Measurements from ENCODE around the gene GOLGA6D.
"Not testable (repeated sequence)": the region's sequence is repeated elsewhere in the genome, so short reads cannot be mapped to it uniquely, and the experiment has no call there.

GRCh38 chr15:75302753-75303152 is 20.1 kb downstream of the GOLGA6D start:
- TF ChIP-seq CTCF, POLR2A (IDR thresholded peaks at IDR 0.05): not testable (repeated sequence)

All from uterus (tissue), 2 donors.